Kidney (tissue), 14 donors: ENCODE data around the gene NEK8. TPM values are rescaled to one million over a fixed set of nuclear protein-coding genes. Genes with fewer than 3 reads are reported as not detected.
"Not testable (repeated sequence)": the region's sequence is repeated elsewhere in the genome, so short reads cannot be mapped to it uniquely, and the experiment has no call there.

Source experiments
- DNase-seq, 5 donors: peaks; one replicate each; pipeline ENCODE4 v3.0.0-alpha.2; 2013 to 2020
- FAIRE-seq: peaks from 2 replicates; lab custom pipeline; 2012; peaks lifted over from hg19 to GRCh38; lab: Jason Lieb, UNC
- H3K27ac ChIP-seq, 2 donors: one replicate each; pipeline ENCODE4 v1.7.0; 2013; ENCODE audit warnings: low read depth in 2 of 2, low read length in 2 of 2, inconsistent platforms in 1 of 2
- H3K27me3 ChIP-seq: one replicate; pipeline ENCODE4 v1.7.1; 2013; ENCODE audit warnings: low read length, inconsistent platforms; ENCODE audit not compliant: control insufficient read depth, insufficient read depth
- H3K36me3 ChIP-seq, 3 donors: one replicate each; pipeline versions ENCODE4 v1.7.0 to v1.7.1; 2013; ENCODE audit warnings: low read length in 3 of 3, control low read depth in 1 of 3, inconsistent platforms in 1 of 3; ENCODE audit not compliant: insufficient read depth in 3 of 3, control insufficient read depth in 2 of 3
- H3K4me1 ChIP-seq, 3 donors: one replicate each; pipeline versions ENCODE4 v1.7.0 to v1.7.1; 2013; ENCODE audit warnings: low read length in 3 of 3, inconsistent platforms in 1 of 3, low read depth in 1 of 3; ENCODE audit not compliant: control insufficient read depth in 2 of 3, insufficient read depth in 2 of 3
- H3K4me3 ChIP-seq, 3 donors: one replicate each; pipeline versions ENCODE4 v1.7.0 to v1.8.1; 2013; ENCODE audit warnings: low read length in 3 of 3, control low read depth in 1 of 3, inconsistent platforms in 1 of 3
- H3K9ac ChIP-seq, 3 donors: one replicate each; pipeline versions ENCODE4 v1.7.0 to v1.7.1; 2013; ENCODE audit warnings: low read length in 3 of 3, control low read depth in 1 of 3, inconsistent platforms in 1 of 3
- H3K9me3 ChIP-seq, 3 donors: one replicate each; pipeline versions ENCODE4 v1.7.0 to v1.7.1; 2013; ENCODE audit warnings: low read length in 3 of 3, control low read depth in 1 of 3, inconsistent platforms in 1 of 3; ENCODE audit not compliant: control insufficient read depth in 2 of 3, insufficient read depth in 1 of 3
- CTCF ChIP-seq: IDR thresholded peaks from 3 replicates; pipeline ENCODE4 v1.5.1; 2012; ENCODE audit warnings: mild to moderate bottlenecking, moderate library complexity, borderline replicate concordance; ENCODE audit not compliant: insufficient read depth; ENCODE audit errors: extremely low read depth
- intact Hi-C: fragments of 100-400 bp; cut with DNase I; formaldehyde crosslinking; loops from one replicate; pipeline ENCODE4 v1.11.1; 2022
- polyA plus RNA-seq: library from polyadenylated mRNA; stranded (reverse); fragments of 350-450 nt; fragmentation: Illumina TruSeq; extraction: RNeasy Lipid Tissue Mini Kit (QIAGEN cat#74804); gene quantifications from one replicate; pipeline ENCODE4 v1.2.3, GENCODE V29; 2014; ENCODE audit warnings: low read depth, low replicate concordance; ENCODE audit not compliant: insufficient read depth
- total RNA-seq: library from RNA; stranded (reverse); fragmentation: NEBNext Ultra II Directional; extraction: Animal tissue kit (Norgen Biotek cat#: 25700); gene quantifications from one replicate; pipeline ENCODE4 v1.2.1, GENCODE V29; 2021
- donor health status: control.
- donor health status: control.
- donor health status: control.
- donor health status: control.
- donor health status: control.
- donor health status: DM: yes; HTN: yes; CAD: no.
- donor health status: Normal renal cell carcinoma (clear cell type).

Gene NEK8
- total and polyA plus RNA-seq, 2 donors from 2014 or later = 4.7 to 20.6 TPM

- no peaks in the 10 kb centered on the region for H3K27me3 ChIP-seq
- DNase-seq (no peak), FAIRE-seq (no peak)
- no peak overlapping the region for H3K4me3 ChIP-seq
- no peak overlapping the region for H3K27ac ChIP-seq
- no peaks in the 10 kb centered on the region for H3K4me1 ChIP-seq
- no peaks in the 10 kb centered on the region for H3K36me3 ChIP-seq
- no peak for TF ChIP-seq CTCF
- no peaks in the 10 kb centered on the region for H3K9me3 ChIP-seq
- intact Hi-C loops = no loop called here
- no peak overlapping the region for H3K9ac ChIP-seq
These were observed 45.1 kb downstream of the NEK8 start for GRCh38 chr17:28773736-28774135.

- intact Hi-C loops = no loop called here
- DNase-seq (no peak), FAIRE-seq (no peak)
- H3K9ac ChIP-seq = no peak overlapping the region
- H3K27me3 ChIP-seq = no peaks in the 10 kb centered on the region
- no peaks in the 10 kb centered on the region for H3K9me3 ChIP-seq
- no peak for TF ChIP-seq CTCF
- H3K27ac ChIP-seq = no peak overlapping the region
- H3K4me1 ChIP-seq = no peaks in the 10 kb centered on the region
- no peak overlapping the region for H3K4me3 ChIP-seq
- H3K36me3 ChIP-seq = no peaks in the 10 kb centered on the region
These were observed 45.6 kb downstream of the NEK8 start for GRCh38 chr17:28774206-28774605.

GRCh38 chr17:28777178-28777577 is 48.6 kb downstream of the NEK8 start:
- no peak for TF ChIP-seq CTCF
- no peak overlapping the region for H3K27ac ChIP-seq
- H3K36me3 ChIP-seq = no peaks in the 10 kb centered on the region
- no peak for DNase-seq
- intact Hi-C loops = no loop called here
- H3K27me3 ChIP-seq = no peaks in the 10 kb centered on the region
- no peaks in the 10 kb centered on the region for H3K4me1 ChIP-seq
- no peak for FAIRE-seq
- H3K4me3 ChIP-seq = no peak overlapping the region
- no peak overlapping the region for H3K9ac ChIP-seq
- H3K9me3 ChIP-seq = no peaks in the 10 kb centered on the region

GRCh38 chr17:28779601-28780000 is 51.0 kb downstream of the NEK8 start:
- H3K9me3 ChIP-seq, H3K27ac ChIP-seq, H3K27me3 ChIP-seq, H3K4me3 ChIP-seq, H3K36me3 ChIP-seq, H3K9ac ChIP-seq, FAIRE-seq, DNase-seq, H3K4me1 ChIP-seq, intact Hi-C loops: not testable (repeated sequence)
